Kidney tubule cell (primary cell): ENCODE measurements around the gene TNIK.

Experiments
- DNase-seq: peaks from one replicate; pipeline ENCODE4 v3.0.0-alpha.2; 2018; ENCODE audit warnings: low spot score

The TNIK gene

DNA sequence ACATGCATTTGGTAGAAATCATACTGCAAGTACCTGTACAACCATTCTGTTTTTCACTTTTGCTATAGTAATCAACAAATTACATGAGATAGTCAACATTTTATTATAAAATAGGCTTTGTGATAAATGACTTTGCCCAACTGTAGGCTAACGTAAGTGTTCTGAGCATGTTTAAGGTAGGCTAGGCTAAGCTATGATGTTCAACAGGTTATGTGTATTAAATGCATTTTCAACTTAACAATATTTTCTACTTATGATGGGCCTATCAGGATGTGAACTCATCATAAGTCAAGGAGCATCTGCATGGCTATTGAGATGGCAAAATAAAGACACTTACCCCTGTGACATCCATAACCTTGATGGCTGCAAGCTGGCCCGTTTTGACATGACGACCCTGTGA is 232.4 kb downstream of the TNIK start:
- DNase-seq, result no peak

DNA sequence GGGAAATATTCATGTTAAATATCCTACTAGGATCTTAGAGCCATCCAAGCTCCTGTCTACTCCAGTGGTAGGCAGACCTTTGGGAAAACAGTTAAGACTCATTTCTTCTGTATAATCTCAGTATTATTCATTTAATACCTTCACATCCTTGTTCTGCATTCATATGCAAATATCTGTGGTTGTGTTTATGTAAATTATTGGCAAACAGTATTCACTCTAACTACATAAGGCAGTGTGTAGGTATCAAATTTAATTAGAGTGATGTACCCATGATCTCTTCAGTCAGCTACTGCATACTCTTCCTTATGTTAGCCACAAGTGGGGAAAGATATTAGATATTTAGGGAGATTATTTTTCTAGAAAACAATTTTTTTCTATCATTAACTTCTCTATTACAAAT is 232.8 kb downstream of the TNIK start:
- DNase-seq, result no peak

DNA sequence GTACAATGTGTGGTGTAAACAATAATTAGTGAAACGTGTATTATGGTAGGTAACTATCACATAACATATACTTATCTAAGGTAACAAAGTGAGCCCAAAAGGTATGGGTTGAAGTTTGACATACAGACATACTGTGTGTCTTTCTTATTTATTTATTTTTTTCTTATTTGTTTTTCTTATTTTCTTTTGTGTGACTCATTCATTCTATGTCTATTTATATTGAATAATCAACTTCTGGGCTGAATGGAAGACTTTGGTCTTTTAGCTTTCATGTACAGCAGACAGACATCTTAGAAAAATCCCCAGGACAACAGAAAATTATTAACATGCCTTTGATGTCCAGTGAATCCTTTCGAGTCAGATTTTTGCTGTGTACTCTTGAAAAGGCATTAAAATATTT is 233.4 kb downstream of the TNIK start:
- no peak for DNase-seq

DNA sequence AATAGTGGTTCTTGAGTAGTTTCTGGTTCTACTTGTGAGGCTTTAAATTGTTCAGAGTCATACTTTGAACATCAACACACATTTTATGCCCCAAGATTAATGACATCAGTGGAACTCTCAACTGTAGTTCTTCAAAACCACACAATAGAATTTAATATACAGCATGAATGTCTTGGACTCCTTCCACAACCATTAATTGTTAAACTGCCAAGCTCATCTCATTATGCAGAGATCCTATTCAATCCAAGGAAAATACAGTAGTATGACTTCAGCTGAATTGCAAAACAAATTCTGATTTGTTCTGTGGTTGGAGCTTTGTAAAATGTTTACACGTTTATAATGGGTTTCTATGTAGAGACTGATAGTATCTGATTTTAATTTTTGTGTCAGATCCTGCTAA is 234.5 kb downstream of the TNIK start:
- peak; percentile 25 for DNase-seq

DNA sequence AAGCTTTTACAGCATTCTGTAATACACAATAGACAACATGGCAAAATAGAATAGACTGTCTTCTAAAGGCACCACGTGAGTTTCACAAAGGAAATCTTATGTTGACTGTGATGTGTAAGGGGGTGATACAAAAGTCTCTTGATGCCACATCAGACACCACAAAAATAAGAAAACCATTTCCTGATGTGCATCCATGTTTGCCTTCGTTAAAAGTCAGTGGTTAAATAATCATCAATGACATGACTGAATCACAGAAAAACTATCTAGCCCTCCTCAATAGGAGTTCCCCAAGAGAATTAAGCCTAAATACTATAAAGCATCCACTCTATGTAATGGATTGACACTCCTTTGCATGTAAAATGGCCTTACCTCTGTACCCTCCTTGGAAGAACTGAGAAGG is 235.0 kb downstream of the TNIK start:
- no peak for DNase-seq

DNA sequence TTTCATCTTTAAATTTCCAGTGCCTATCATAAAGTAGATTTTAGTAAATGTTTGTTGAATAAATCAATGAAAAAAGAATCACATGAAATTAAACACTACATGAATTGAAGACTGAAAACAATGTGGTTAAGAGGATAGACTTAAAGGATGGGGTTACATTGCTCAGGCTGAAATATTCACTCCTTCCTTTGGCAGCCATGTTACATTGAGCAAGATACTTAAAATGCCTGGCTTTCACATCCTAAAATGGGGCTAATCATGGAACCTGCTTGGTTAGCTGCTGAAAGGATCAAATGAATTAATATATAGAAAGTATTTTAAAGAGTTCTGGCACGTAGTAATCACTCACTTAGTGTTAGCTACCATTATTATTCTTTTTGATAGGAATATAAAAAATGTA is 236.8 kb downstream of the TNIK start:
- DNase-seq, result no peak

DNA sequence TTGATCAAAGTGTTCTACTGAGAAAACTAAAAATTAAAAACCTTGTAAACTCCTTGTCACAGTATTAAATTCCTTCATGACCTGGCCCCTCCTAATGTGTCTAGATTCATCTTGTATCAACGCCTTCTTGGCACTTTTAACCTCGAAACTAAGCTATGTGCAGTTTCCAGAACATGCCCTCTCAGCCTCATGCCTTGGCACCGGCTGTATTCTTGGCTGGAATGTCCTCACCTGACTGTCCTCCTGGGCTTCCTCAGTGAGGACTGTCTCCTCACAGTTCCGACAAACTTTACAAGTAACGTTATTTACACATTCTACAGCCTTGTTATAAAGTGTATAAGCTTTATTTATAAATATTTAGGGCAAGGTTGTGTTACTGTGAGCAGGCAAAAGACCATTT is 237.2 kb downstream of the TNIK start:
- DNase-seq, result no peak

DNA sequence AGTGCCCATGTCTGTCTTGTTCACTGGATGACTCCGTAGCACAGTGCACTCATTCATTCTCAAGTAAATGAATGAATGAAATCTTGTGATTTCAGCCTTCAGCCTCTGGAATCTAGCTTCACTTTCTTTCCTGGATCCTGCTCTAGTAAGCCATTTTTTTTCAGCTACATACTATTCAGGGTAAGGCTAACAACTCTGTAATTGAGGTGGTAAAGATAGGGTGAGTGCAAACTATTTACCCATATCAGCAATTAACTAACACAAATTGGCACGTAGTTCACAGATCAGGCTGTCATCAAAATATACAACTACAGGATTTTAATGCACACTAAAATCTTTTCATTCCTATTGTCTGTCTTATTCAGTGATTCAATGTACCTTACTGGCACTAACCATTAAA is 238.6 kb downstream of the TNIK start:
- DNase-seq, result no peak

DNA sequence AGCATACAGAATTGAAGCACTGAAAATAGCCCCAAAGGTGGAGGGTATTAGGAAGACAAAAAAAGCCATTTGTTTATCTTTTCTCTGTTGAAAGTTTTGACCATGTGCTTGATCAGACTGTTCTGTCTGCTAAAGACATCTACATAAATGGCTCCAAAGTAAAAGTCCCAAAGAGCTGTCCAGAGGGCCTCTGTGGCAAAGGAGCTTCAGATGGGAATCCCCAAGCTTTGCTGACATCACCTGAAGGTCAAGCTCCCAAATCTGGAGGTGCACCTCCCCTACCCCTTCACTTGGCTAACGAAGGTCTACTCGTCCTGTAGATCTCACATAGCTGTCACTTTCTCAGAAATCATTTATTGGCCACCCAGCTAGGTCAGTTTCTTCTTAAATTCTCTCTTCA is 239.1 kb downstream of the TNIK start:
- DNase-seq, result no peak

DNA sequence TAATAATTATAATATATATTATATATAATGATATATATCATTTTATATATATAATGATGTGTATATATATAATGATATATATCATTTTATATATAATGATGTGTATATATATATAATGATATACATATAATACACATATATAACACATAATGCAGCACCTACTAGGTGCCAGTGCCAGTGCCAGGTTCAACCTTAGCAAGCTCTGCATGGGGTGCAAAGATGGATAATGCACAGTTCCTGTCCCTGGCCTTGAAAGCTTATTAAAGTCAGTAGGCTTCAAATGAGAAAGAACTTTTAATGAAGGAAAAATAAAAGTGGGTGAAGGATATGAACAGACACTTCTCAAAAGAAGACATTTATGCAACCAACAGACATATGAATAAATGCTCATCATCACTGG is 240.9 kb downstream of the TNIK start:
- no peak for DNase-seq

DNA sequence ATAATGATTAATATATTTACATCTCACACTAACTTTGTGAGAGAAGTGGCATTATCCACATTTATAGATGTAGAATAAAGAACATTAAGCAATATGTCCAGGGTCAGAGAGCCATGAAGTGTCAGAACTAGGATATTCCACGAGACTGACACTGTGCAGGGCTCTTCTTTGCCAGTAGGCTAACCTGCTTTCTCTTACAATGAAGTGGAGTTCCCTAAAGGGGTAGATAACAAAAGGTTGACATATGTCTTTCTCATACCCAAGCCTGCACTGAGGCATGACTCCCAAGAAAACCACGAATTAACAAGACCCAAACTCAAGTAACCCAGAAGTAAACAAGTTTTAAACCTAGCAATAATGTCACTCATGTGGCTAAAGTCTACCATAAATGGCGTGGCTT is 242.1 kb downstream of the TNIK start:
- DNase-seq, result peak; percentile 23

DNA sequence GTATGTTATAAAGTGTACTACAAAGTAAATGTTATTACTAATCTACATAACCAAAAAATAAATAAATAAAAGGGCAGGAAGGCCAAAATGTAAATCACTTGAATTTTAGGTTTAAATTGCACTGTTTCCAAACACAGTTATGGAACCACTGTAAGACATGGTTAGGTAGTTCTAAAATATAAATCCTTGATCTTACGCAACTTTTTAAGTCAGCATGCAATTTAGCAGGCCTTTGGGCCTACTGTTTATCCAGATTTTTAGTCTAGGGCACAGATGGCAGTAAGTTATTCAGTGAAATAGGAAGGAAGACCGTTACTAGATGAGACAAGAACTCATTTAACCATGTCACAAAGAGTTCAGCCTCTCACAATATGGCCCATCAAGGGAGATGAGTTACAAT is 246.3 kb downstream of the TNIK start:
- DNase-seq, result no peak

DNA sequence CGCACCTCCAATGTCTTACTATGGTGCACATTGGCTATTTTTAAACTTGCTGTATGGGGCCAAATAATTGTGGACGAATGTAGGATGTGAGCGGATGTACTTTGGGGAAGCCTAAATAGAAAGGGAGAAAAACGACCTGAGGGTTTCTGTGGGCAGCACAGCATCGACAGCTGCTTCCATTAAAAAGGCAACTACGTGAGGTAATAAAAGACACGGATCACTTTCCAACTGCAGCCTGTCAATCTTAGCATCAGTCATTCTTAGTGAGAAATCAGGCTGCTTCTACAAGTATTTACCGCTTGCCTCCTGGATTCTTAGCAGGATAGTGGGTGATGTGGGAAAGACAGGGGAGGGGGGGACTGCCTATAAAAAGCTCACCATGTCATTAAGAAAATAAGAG is 247.0 kb downstream of the TNIK start:
- DNase-seq, result no peak

DNA sequence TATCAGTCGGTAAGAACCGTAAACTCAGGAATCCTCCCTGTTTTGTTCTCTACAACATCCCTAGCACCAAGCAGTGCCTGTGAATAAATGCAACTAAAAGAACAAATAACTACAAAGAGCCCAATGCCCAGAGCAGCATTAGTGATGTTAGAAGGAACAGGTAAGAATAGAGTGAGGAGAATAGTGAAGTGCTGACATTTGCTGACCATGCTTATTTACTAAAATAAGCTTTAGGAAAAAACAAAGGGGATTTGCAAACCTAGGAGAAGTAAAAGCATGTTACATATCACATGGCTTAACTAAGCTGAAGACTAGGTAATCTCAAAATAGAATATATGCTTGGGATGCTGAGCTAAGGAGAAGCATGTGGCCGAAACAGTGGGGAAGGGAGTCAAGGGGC is 247.6 kb downstream of the TNIK start:
- no peak for DNase-seq

DNA sequence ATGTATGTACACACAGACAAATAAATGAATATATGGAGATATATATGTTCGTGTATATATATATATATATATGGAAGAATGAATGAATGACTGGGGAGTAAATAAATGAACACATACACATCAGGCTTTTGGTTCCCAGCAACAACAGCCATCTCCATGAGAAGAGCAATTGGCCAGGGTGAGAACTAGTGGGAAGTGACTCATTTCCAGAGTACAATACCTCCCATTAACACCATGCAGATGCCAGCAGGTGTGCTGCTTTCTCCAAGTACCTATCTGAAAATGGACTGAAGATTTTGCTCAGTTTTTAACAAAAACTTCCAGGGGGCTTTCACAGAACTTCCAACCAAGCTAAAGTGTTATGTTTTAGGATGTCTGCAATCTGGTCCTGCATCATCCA is 253.9 kb downstream of the TNIK start:
- peak; percentile 37 for DNase-seq

DNA sequence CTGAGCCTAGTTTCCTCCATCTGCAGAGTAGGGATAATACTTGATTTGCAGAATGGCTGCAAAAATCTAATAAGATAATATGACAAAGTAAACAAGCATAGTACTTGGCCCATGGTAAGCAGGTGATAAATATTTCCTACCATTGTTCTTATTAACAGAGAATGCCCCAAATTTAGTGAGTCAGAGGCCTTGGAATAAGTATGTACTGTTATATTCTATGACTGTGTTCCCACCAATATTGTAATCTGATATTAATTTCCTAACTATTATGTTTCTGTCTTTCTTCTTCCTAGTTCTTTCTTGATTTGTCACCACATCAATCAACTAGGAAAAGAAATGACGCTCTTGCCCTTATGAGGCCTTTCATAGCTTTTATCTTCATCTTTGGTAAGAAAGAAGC is 255.3 kb downstream of the TNIK start:
- no peak for DNase-seq

DNA sequence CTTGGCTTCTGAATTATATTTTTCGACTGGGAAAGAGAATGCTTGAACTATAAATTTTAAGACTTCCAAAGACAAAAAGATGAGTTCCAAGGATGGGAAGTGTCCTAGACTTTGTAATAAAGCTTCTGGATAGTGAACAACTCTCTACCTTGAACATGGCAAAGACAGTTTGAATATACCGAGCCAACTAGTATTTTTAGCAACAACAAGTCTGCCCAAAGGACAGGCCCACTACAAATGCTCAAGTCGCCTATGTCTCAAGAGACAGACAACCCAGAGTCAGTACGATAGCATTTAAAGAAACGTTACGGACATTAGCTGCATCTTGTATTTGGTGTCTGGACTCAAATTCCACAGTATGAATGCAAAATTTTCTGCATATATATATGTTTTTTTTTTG is 258.4 kb downstream of the TNIK start:
- DNase-seq, result no peak

DNA sequence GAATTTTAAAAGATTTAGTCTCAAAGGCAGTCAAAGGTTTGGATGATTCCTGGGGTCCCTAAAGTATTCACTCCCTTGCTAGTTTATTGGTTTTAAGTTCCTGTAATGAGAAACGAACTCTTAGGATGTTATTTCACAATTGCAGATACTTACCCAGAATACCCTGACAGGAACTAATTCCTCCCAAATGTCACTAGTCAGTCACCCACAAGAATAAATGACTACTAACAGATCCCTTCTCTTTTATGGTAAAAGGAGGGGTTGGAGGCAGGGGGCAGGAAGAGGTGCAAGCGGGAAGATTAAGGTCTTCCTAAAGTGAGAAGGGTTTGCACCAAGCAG is 259.5 kb downstream of the TNIK start:
- DNase-seq, result no peak

DNA sequence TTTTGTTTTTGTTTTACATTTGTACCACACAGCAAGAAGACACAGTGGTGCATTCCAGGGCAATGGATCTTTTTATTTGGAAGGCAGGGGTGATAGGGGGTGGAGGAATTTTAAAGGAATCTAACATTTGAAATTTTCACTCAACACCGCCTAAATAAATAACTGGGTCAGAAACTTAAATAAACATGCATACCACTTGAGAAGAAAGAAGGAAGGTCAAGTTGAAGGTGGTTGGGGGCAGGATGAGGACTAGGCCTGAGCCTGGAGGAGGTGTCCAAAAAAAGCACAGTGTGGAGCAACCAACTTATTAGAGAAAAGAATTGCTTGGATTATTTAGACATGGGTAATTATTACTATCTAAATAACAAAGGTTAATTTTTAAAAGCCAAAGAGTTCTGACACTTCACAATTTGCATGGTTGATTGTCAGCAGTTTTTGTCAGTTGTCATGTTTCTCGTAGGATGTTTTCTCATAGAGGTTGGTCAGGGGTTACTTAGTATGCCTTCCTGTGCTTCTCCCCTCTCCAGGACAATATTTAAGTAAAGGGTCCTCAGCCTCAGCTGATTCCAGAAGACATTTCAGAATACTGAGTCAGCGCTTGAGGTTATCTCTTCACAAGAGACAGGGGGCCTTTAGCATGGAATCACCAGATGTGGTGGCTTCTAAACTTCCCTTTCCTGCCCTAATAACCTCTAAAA is 260.0 kb downstream of the TNIK start:
- peak; percentile 52 for DNase-seq

DNA sequence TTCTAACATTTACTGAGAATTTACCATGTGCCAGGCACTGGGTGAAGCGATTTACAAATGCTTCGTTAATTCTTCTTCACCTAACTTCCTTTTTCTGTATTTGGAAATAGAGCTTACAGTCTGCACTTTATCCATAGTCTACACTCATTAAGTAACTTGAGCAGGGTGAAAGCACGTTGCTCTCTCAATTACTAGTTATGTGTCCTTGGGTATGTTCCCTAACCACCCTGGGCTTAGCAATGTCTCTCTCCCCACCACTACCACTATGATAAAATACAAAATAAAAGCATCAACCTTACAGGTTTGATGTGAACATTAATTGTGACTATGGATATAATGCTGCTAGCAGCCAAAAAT is 260.8 kb downstream of the TNIK start:
- no peak for DNase-seq

DNA sequence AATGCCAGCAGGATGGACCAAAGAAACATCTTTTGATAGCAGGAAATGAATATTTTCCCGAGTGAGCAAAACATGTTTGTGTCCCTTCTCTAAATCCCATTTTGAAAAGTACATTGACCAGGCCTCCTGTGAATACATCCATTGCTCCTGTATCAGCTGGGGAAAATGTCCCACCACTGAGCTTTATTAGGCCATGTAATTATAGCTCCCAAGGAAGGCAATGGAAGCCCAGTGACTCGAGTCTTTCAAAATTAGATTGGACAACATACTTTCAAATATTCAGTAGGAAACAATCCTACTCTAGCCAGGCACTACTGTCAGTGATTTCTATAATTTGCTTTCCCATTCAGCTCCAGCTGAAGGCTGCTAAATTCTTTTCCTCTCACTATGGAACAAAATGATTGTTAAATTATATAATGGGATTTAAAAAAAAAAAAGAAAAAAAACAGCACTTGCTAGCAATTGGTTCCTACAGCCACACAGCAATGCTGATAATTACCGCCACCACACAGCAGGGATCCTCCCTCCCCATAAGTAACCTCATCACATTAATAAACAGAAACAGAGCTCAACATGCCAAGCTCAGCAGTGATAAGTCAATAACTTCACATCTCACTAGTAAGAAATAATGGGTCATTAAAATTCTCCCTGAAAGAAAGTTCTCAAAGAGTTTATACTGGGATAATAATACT is 261.3 kb downstream of the TNIK start:
- DNase-seq, result no peak

DNA sequence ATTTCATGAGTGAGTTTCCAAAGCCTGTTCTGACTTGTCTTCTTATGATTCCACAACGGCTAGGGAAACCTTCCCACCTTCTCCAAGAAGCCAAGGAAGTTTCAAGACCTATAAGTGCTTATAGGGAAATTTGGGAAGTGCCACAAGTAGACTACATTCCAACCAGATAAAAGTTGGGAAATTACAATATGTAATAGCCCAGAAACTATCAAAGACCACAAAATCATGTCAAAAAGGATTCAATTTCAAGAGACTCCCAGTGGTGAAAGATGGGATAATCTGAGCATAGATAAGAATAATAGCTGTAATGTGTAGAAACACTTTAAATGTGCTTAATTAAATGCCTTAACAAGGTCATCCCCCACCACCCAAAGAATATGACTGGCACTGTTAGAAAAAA is 264.5 kb downstream of the TNIK start:
- DNase-seq, result no peak

DNA sequence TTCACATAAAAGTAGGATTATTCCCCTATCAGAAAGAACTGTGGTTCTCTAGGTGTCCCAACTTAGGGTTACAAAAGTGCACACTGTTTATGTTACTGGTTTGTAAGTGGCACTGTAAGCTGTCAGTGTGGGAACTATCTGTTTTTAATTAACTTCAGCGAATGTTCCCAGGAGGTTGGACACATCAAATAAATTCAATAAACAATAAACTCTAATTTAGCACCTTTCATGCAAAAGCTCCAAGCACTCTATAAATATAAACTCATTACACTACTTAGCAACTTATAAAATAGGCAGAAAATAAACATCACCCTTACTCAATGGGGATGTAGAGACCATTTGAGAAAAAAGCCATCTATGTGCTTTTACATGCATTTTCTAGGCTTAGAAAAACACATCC is 265.2 kb downstream of the TNIK start:
- no peak for DNase-seq

DNA sequence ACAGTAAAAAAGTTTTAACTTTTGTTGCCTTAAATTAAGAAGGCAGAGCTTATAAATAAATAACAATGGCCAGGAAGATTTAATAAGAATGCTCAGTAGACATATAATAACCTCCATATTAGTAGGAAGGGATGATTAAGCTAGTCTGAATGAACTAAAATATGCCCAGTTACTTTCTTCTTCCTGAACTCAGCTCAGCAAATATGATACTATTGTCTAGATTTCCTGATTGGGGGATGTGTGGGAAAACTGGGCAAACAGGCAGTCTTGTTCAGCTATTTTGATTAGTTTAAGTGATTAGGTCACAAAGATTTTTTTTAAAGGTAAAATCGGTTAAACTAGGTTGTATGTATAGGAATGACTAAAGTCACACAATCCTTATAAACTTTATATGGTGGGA is 266.5 kb downstream of the TNIK start:
- peak; percentile 33 for DNase-seq
